RWPE2 (cell line): ENCODE measurements around the gene MDFI.

Source experiments
- ATAC-seq: fragments of 200-7000 bp; cut with Tn5 transposase; 3 replicates; pipeline ENCODE4 v1.9.1; 2021; ENCODE audit warnings: low read depth
- DNase-seq: peaks from one replicate; pipeline ENCODE4 v3.0.0-alpha.2; 2020; ENCODE audit warnings: low spot score
- H3K27ac ChIP-seq: fragments of 450-650 bp; 2 replicates; pipeline ENCODE4 v1.5.1; 2017; ENCODE audit warnings: mild to moderate bottlenecking; ENCODE audit not compliant: poor library complexity, severe bottlenecking
- H3K27me3 ChIP-seq: fragments of 250-450 bp; sonication (Bioruptor Pico); 2 replicates; pipeline ENCODE4 v1.5.1; 2021; ENCODE audit warnings: mild to moderate bottlenecking, moderate library complexity; ENCODE audit not compliant: insufficient read depth, poor library complexity, severe bottlenecking
- H3K36me3 ChIP-seq: fragments of 250-450 bp; sonication (Bioruptor Pico); 2 replicates; pipeline ENCODE4 v1.5.1; 2020; ENCODE audit warnings: low read depth, mild to moderate bottlenecking, moderate library complexity
- H3K4me1 ChIP-seq: fragments of 250-450 bp; sonication (Bioruptor Pico); 2 replicates; pipeline ENCODE4 v1.5.1; 2021; ENCODE audit warnings: mild to moderate bottlenecking, moderate library complexity; ENCODE audit not compliant: insufficient read depth, poor library complexity, severe bottlenecking
- H3K4me3 ChIP-seq: fragments of 250-450 bp; sonication (Bioruptor Pico); 2 replicates; pipeline ENCODE4 v1.5.1; 2021; ENCODE audit warnings: mild to moderate bottlenecking, moderate library complexity; ENCODE audit not compliant: severe bottlenecking
- H3K9me3 ChIP-seq: fragments of 250-450 bp; sonication (Bioruptor Pico); 2 replicates; pipeline ENCODE4 v1.5.1; 2021; ENCODE audit warnings: mild to moderate bottlenecking, moderate library complexity; ENCODE audit not compliant: severe bottlenecking
- TF ChIP-seq, protein P1 (sequence below): fragments of 450-650 bp; IDR thresholded peaks from one replicate; pipeline ENCODE4 v1.5.1; 2017; ENCODE audit warnings: mild to moderate bottlenecking, moderate library complexity; ENCODE audit not compliant: poor library complexity, severe bottlenecking

MDFI gene

DNA sequence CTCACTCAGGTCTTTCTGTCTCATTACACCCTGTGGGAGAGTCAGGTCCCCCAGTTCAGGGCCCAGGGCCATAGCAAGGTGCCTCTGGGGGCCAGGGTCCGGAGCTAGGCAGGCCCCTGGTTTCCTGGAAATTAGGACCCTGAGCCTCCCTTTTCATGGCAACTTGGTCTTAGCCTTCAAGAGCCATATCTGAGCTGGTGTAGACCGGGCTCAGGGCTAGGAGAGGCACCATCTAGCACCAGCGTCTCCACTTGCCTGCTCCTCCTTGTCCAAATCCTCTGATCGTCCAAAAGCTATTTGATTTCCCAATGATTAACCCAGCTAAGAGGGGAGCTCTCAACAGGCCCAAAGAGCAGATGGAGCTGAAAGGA, 5.6 kb downstream of the MDFI start:
- H3K4me1 ChIP-seq, result peaks cover 18% of the 10 kb centered on the region
- peaks cover 59% of the 10 kb centered on the region for H3K36me3 ChIP-seq
- peak; percentile 23 for DNase-seq
- peak overlapping the region; percentile 43 for H3K27ac ChIP-seq
- TF ChIP-seq, protein P1, sequence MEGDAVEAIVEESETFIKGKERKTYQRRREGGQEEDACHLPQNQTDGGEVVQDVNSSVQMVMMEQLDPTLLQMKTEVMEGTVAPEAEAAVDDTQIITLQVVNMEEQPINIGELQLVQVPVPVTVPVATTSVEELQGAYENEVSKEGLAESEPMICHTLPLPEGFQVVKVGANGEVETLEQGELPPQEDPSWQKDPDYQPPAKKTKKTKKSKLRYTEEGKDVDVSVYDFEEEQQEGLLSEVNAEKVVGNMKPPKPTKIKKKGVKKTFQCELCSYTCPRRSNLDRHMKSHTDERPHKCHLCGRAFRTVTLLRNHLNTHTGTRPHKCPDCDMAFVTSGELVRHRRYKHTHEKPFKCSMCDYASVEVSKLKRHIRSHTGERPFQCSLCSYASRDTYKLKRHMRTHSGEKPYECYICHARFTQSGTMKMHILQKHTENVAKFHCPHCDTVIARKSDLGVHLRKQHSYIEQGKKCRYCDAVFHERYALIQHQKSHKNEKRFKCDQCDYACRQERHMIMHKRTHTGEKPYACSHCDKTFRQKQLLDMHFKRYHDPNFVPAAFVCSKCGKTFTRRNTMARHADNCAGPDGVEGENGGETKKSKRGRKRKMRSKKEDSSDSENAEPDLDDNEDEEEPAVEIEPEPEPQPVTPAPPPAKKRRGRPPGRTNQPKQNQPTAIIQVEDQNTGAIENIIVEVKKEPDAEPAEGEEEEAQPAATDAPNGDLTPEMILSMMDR, result no peak
- no peaks in the 10 kb centered on the region for H3K9me3 ChIP-seq
- H3K27me3 ChIP-seq, result no peaks in the 10 kb centered on the region
- H3K4me3 ChIP-seq, result no peak overlapping the region
- peak; percentile 17 for ATAC-seq

DNA sequence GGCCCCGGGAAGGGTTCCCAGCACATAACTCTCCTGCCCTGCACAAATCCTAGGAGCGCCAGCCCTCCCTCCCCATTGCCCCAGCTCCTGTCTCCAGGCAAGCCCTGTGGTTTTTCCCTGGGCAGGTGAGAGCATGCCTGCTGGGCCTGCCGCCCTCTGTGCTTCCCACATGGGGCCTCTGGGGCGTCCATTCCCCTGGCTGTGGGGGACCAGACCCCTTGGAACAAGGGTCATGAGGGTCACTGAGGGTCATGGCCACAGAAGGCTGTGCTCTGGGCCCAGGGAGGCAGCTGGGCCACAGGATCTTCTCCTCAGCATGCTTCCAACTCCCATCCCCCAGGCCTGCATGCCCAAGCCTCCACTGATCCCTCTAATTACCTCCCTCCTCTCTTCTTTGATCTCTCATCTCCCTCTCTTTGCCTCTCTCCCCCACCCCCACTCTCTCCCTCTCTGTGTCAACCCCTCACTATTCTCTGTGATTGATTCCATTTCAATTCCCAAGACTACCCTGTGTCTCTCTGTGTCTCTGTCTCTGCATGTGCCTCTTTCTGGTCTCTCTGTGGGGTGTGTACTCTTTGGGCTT, 6.1 kb downstream of the MDFI start:
- Histone ChIP-seq H3K27me3 (no peaks in the 10 kb centered on the region), H3K36me3 (peaks cover 59% of the 10 kb centered on the region), H3K4me3 (no peak overlapping the region), H3K27ac (peak overlapping the region; percentile 43), H3K4me1 (peaks cover 18% of the 10 kb centered on the region), H3K9me3 (no peaks in the 10 kb centered on the region)
- ATAC-seq, result peak; percentile 70
- TF ChIP-seq, protein P1, result no peak
- no peak for DNase-seq

DNA sequence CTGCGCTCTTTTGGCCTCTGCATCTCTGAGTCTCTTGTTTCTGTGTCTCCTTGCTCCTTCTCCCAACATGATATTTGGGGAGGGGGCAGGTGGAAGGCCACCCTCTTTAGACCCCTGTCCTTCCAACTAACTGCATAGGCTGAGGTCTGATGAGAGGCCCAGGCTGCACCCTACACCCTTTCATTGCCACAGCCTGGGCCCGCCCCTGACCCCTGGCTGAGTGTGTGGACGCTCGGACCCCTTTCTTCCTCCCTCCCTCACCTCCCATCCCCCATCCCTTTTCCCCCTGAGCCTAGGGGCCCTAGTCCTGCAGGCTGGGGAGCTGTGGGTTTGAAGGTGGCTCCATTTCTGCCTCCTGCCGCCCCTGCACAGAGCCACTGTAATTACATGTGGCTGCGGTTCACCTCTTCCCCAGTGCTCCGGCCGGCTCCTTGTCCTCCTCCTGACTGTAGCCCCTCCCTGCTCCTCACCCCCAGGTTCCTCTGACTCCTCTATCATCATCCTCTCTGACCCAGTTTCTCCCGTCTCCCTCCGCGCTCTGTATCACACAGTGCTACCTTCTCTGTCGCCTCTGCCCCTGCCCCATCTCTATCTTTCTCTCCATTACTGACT, 6.8 kb downstream of the MDFI start:
- H3K4me3 ChIP-seq, result no peak overlapping the region
- no peaks in the 10 kb centered on the region for H3K9me3 ChIP-seq
- peak overlapping the region; percentile 43 for H3K27ac ChIP-seq
- peaks cover 18% of the 10 kb centered on the region for H3K4me1 ChIP-seq
- no peak for DNase-seq
- TF ChIP-seq, protein P1, result no peak
- H3K36me3 ChIP-seq, result peaks cover 61% of the 10 kb centered on the region
- H3K27me3 ChIP-seq, result no peaks in the 10 kb centered on the region
- ATAC-seq, result no peak

DNA sequence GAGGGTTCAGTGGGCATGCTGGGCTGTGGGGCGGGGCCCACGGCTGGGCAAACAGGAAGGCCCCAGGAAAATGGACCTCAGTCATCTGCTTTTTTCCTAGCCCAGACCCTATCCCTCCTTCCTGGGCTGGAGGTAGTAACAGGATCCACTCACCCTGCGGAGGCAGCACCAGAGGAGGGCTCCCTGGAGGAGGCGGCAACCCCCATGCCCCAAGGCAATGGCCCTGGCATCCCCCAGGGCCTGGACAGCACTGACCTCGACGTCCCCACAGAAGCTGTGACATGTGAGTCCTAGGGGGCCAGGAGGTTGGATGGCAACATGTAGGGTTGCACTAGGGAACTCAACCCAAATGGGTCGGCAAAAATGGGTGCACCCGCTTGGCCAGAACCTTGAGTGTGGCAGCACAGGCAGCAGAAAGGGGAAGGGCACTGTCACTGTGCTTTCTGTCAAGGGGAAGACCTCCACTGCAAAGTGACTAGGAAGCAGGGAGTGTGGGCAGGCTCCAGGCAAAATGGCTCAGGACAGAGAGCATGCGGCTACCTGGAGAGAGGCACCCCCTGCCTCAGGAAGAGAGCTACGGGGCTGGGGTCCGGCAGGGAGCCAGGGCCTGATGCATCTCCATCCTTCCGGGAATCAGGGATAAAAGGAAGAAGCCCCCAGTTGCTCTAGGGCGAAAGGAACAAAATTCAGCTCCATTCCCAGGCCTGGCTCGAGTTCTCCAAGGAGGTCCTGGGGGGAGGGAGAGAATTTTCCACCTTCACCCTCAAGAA, 7.9 kb downstream of the MDFI start:
- peaks cover 18% of the 10 kb centered on the region for H3K4me1 ChIP-seq
- no peak overlapping the region for H3K4me3 ChIP-seq
- H3K36me3 ChIP-seq, result peaks cover 67% of the 10 kb centered on the region
- no peaks in the 10 kb centered on the region for H3K9me3 ChIP-seq
- H3K27ac ChIP-seq, result no peak overlapping the region
- TF ChIP-seq, protein P1, result no peak
- DNase-seq (no peak), ATAC-seq (no peak)
- H3K27me3 ChIP-seq, result no peaks in the 10 kb centered on the region
